Suprapubic skin (tissue), 4 donors: ENCODE results near the gene MORN5. TPM values are rescaled to one million over a fixed set of nuclear protein-coding genes. Genes with fewer than 3 reads are reported as not detected.
A peak's percentile ranks its signal among the peaks of the same experiment; 100 is the strongest.

Experiments used
- DNase-seq, 2 donors: peaks; one replicate each; pipeline ENCODE4 v3.0.0-alpha.2; 2019; ENCODE audit warnings: low spot score in 2 of 2
- H3K27ac ChIP-seq: fragments of 200-600 bp; sonication (generic); one replicate; pipeline ENCODE4 v1.5.1; 2019
- H3K27me3 ChIP-seq: fragments of 200-600 bp; sonication (generic); one replicate; pipeline ENCODE4 v1.5.1; 2019
- H3K36me3 ChIP-seq: fragments of 200-600 bp; sonication (generic); one replicate; pipeline ENCODE4 v1.5.1; 2019
- H3K4me1 ChIP-seq: fragments of 200-600 bp; sonication (generic); one replicate; pipeline ENCODE4 v1.5.1; 2019
- H3K4me3 ChIP-seq: fragments of 200-600 bp; sonication (generic); one replicate; pipeline ENCODE4 v1.5.1; 2019; ENCODE audit warnings: mild to moderate bottlenecking
- H3K9me3 ChIP-seq: fragments of 200-600 bp; sonication (generic); one replicate; pipeline ENCODE4 v1.5.1; 2019
- EP300 ChIP-seq: sonication (generic); formaldehyde crosslinking; IDR thresholded peaks from one replicate; pipeline ENCODE4 v1.6.1; 2017; ENCODE audit warnings: antibody characterized with exemption
- POLR2A ChIP-seq, 2 donors: fragments of 450-650 bp; IDR thresholded peaks; one replicate each; pipeline ENCODE4 v1.6.1; 2017; ENCODE audit warnings: antibody characterized with exemption in 2 of 2, mild to moderate bottlenecking in 2 of 2, moderate library complexity in 2 of 2
- POLR2AphosphoS5 ChIP-seq, 3 donors: sonication (generic); formaldehyde crosslinking; IDR thresholded peaks; one replicate each; pipeline ENCODE4 v1.6.1; 2017; ENCODE audit warnings: antibody characterized with exemption in 3 of 3
- WGBS: methylation state at CpG from one replicate; pipeline ENCODE4 v1.1.5; 2018; 5-methylcytosine and 5-hydroxymethylcytosine counted together
- total RNA-seq, 4 donors: library from RNA; depleted of rRNA; stranded (reverse); fragments of >200 nt; gene quantifications; one replicate each; pipeline ENCODE4 v1.1.0, GENCODE V29; 2016
- TF ChIP-seq, protein P1 (sequence below), 2 donors: fragments of 200-600 bp in 1 of 2; fragments of 450-650 bp in 1 of 2; sonication (generic) in 1 of 2; IDR thresholded peaks; one replicate each; pipeline ENCODE4 v1.5.1; 2016 to 2019; ENCODE audit warnings: antibody characterized with exemption in 2 of 2, mild to moderate bottlenecking in 1 of 2, moderate library complexity in 1 of 2

The MORN5 gene
- total RNA-seq, 4 donors from 2014 or later, result not detected

DNA sequence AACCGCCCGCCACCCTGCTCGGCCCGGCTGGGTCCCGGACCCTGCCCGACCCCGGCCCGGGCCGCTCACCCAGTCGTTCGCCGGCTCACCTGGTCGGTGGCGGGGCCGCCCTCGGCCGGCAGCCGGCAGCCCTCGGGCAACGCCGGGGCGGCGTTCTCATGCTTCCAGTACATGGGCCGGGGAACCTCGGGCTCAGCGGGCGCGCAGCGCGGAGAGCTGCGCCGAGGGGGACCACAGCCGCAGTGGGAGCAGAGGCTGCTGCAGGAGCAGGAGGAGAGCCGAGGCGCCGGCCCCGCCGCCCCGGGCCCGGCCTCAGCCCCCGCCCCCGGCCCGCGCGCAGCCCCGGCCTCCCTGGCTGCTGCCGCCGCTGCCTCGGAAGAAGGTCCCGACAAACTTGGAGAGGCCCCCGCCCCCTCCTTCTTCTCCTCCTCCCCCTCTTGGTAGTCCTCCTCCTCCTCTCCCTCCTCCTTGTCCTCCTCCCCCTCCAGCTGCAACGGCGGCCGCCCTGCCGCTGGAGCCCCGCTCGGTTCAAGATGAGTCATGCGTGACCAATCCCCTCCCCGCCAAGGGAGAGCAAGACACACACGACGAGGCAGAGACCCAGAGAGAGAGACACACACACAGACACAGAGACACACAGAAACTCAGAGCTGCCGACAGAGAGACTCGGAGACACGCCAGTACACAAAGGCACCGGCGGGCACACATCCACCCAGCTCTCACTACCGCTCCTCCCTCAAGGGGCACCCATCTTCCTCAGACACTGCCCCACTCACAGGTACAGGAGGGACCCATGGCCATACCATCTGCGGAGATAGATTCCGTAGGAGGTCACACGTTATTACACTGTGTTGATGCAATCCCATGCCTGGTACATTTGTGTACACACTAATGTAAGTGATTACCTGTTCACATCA is 69.1 kb downstream of the MORN5 start, which contains the start of gene LHX6:
Gene LHX6, minus strand, starts transcription at position 390 of the 917 bp plus-strand sequence. Its CDS starts 217 bp downstream, at position 173.
- peaks cover 34% of the 10 kb centered on the region for H3K4me1 ChIP-seq
- no peak for DNase-seq
- no peak within 1 kb of the TSS for H3K27ac ChIP-seq
- peak within 1 kb of the TSS; percentile 53 for H3K4me3 ChIP-seq
- 6% methylated on average over 38 of the region's 70 CpGs for WGBS
- TF ChIP-seq POLR2AphosphoS5 (IDR thresholded peaks at IDR 0.05), result no peak
- TF ChIP-seq EP300, result no peak
- TF ChIP-seq POLR2A (IDR thresholded peaks at IDR 0.05), result no peak
- TF ChIP-seq, protein P1, sequence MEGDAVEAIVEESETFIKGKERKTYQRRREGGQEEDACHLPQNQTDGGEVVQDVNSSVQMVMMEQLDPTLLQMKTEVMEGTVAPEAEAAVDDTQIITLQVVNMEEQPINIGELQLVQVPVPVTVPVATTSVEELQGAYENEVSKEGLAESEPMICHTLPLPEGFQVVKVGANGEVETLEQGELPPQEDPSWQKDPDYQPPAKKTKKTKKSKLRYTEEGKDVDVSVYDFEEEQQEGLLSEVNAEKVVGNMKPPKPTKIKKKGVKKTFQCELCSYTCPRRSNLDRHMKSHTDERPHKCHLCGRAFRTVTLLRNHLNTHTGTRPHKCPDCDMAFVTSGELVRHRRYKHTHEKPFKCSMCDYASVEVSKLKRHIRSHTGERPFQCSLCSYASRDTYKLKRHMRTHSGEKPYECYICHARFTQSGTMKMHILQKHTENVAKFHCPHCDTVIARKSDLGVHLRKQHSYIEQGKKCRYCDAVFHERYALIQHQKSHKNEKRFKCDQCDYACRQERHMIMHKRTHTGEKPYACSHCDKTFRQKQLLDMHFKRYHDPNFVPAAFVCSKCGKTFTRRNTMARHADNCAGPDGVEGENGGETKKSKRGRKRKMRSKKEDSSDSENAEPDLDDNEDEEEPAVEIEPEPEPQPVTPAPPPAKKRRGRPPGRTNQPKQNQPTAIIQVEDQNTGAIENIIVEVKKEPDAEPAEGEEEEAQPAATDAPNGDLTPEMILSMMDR (IDR thresholded peaks at IDR 0.05), result no peak
- no peaks in the 10 kb centered on the region for H3K36me3 ChIP-seq
- H3K27me3 ChIP-seq, result peaks cover 76% of the 10 kb centered on the region
- H3K9me3 ChIP-seq, result no peaks in the 10 kb centered on the region

- WGBS, result 46% methylated on average over 4 of the region's 4 CpGs
Measured at GRCh38 chr9:122229485-122229837, 69.8 kb downstream of the MORN5 start.

GRCh38 chr9:122232796-122233306 is 73.1 kb downstream of the MORN5 start:
- H3K27me3 ChIP-seq, result peaks cover 36% of the 10 kb centered on the region
- TF ChIP-seq, protein P1 (IDR thresholded peaks at IDR 0.05), result no peak
- TF ChIP-seq POLR2A (IDR thresholded peaks at IDR 0.05), result no peak
- no peak for TF ChIP-seq POLR2AphosphoS5 (IDR thresholded peaks at IDR 0.05)
- no peak for TF ChIP-seq EP300

More at GRCh38 chr9:122229485-122229837, 69.8 kb downstream of the MORN5 start:
- H3K9me3 ChIP-seq, result no peaks in the 10 kb centered on the region
- H3K27me3 ChIP-seq, result peaks cover 70% of the 10 kb centered on the region
- H3K36me3 ChIP-seq, result no peaks in the 10 kb centered on the region
- no peak for DNase-seq
- TF ChIP-seq POLR2AphosphoS5 (IDR thresholded peaks at IDR 0.05) (no peak), POLR2A (IDR thresholded peaks at IDR 0.05) (no peak), EP300 (no peak)
- TF ChIP-seq, protein P1 (IDR thresholded peaks at IDR 0.05), result no peak
- H3K4me3 ChIP-seq, result no peak overlapping the region
- peaks cover 34% of the 10 kb centered on the region for H3K4me1 ChIP-seq
- H3K27ac ChIP-seq, result no peak overlapping the region

DNA sequence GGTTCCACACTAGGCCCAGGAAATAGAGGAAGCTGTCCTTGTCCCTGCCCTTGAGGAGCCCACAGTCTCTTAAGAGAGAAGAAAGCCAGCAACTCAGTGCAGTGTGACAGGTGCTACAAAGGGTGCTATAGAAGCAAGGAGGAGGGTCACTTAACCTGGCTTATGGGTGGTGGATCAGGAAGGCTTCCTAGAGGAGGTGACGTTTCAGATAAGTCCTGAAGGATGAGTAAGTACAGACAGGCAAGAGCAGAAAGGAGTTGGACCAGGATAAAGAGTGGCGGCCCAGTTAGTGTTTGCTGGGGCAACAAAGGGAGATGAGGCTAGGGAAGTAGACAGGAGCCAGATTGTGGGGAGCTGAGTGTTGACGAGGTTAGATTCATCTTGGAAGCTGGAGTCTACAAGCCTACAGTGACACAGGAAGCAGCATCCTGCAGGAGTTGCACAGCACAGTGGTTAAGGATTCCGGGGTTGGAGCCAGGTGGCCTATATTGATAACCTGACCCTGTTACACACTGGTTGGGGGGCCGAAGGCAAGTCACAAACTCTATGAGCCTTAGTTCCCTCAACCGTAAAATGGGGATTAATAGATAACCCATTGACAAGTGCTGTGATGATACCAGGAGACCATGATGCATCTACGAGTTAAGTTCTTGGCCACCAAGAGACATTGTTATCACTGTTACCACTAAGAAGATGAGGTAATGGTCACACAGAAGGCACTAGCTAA is 74.5 kb downstream of the MORN5 start:
- WGBS, result 91% methylated on average over 7 of the region's 7 CpGs
- DNase-seq, result no peak
- TF ChIP-seq EP300 (no peak), POLR2A (IDR thresholded peaks at IDR 0.05) (no peak), POLR2AphosphoS5 (IDR thresholded peaks at IDR 0.05) (no peak)
- TF ChIP-seq, protein P1 (IDR thresholded peaks at IDR 0.05), result no peak

More at GRCh38 chr9:122232796-122233306, 73.1 kb downstream of the MORN5 start:
- Histone ChIP-seq H3K4me1 (peaks cover 13% of the 10 kb centered on the region), H3K27ac (no peak overlapping the region), H3K9me3 (no peaks in the 10 kb centered on the region), H3K36me3 (no peaks in the 10 kb centered on the region), H3K4me3 (no peak overlapping the region)
- DNase-seq, result no peak
- 76% methylated on average over 6 of the region's 6 CpGs for WGBS

More for the DNA sequence above, 74.5 kb downstream of the MORN5 start:
- peaks cover 22% of the 10 kb centered on the region for H3K27me3 ChIP-seq
- H3K4me3 ChIP-seq, result no peak overlapping the region
- no peaks in the 10 kb centered on the region for H3K9me3 ChIP-seq
- H3K27ac ChIP-seq, result no peak overlapping the region
- no peaks in the 10 kb centered on the region for H3K4me1 ChIP-seq
- H3K36me3 ChIP-seq, result peaks cover 6% of the 10 kb centered on the region
